Activated CD4-positive, alpha-beta T cell treated with anti-CD3 and anti-CD28 coated beads, Interleukin-2, amount 10 ng/mL, durations not matched to agents 24 days and 14 days (primary cell): ENCODE results near the gene BAG3. TPM values are rescaled to one million over a fixed set of nuclear protein-coding genes. Genes with fewer than 3 reads are reported as not detected.
"Not testable (repeated sequence)": the region's sequence is repeated elsewhere in the genome, so short reads cannot be mapped to it uniquely, and the experiment has no call there.

Experiments
- DNase-seq: peaks from one replicate; pipeline ENCODE4 v3.0.0; 2022
- H3K27ac Mint-ChIP-seq: one replicate; pipeline ENCODE4 v1.8.0; 2022; ENCODE audit warnings: mild to moderate bottlenecking, mixed read lengths
- H3K27me3 Mint-ChIP-seq: one replicate; pipeline ENCODE4 v1.8.0; 2022; ENCODE audit warnings: mixed read lengths
- H3K36me3 Mint-ChIP-seq: one replicate; pipeline ENCODE4 v1.8.0; 2022; ENCODE audit warnings: low read depth, mild to moderate bottlenecking, mixed read lengths
- H3K4me1 Mint-ChIP-seq: one replicate; pipeline ENCODE4 v1.8.0; 2021; ENCODE audit warnings: mixed read lengths
- H3K4me3 Mint-ChIP-seq: one replicate; pipeline ENCODE4 v1.8.0; 2022; ENCODE audit warnings: mild to moderate bottlenecking, moderate library complexity, mixed read lengths
- H3K9me3 Mint-ChIP-seq: one replicate; pipeline ENCODE4 v1.8.0; 2021; ENCODE audit warnings: mixed read lengths
- intact Hi-C: fragments of 100-400 bp; cut with micrococcal nuclease; formaldehyde crosslinking; loops from one replicate; pipeline ENCODE4 v1.15.1; 2023
- total RNA-seq: library from RNA; stranded (reverse); gene quantifications from 2 replicates; pipeline ENCODE4 v1.2.3, GENCODE V29; 2022

The BAG3 gene
- total RNA-seq, 1 donor from 2014 or later, result 29.1 TPM

- Mint-ChIP-seq H3K36me3 (no peaks in the 10 kb centered on the region), H3K9me3 (no peaks in the 10 kb centered on the region), H3K4me3 (peak overlapping the region; percentile 99), H3K27ac (peak overlapping the region; percentile 99), H3K27me3 (no peaks in the 10 kb centered on the region), H3K4me1 (peaks cover 32% of the 10 kb centered on the region)
- no peak for DNase-seq
- intact Hi-C loops, result loop anchor here (5.0 to 10.0 kb wide), 6 partner anchors 133 to 895 kb away; partner anchors contain the start of genes CACUL1, EIF3A and GRK5
These were observed 1.1 kb upstream of the BAG3 start for GRCh38 chr10:119650062-119650461.

- H3K27me3 Mint-ChIP-seq, result no peaks in the 10 kb centered on the region
- H3K4me3 Mint-ChIP-seq, result peak overlapping the region; percentile 87
- peaks cover 2% of the 10 kb centered on the region for H3K36me3 Mint-ChIP-seq
- H3K4me1 Mint-ChIP-seq, result peaks cover 48% of the 10 kb centered on the region
- intact Hi-C loops, result loop anchor here (1.0 to 10.0 kb wide), 10 partner anchors 53 to 897 kb away; partner anchors contain the start of genes CACUL1, EIF3A, GRK5 and RGS10
- H3K27ac Mint-ChIP-seq, result peak overlapping the region; percentile 89
- peak; percentile 77 for DNase-seq
- no peaks in the 10 kb centered on the region for H3K9me3 Mint-ChIP-seq
These were observed 557 bp downstream of the BAG3 start for GRCh38 chr10:119651514-119652360.

DNA sequence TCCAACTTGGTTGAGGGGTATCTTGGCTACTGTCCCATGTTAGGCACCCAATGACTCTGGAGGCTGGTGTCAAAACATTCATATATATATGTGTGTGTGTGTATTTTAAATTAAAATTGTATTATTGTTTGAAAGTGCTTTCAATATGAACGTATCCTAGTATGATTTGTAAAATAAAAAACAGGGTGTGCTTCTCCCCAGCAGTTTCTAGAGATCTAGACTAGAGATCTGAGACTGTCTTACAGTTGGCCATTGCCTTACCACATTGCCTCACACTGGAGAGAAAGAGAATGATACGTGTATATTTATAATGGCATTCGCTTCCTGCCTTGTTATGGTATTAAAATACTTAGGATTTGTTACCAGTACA is 1.2 kb downstream of the BAG3 start:
- no peaks in the 10 kb centered on the region for H3K27me3 Mint-ChIP-seq
- intact Hi-C loops, result loop anchor here (2.0 to 10.0 kb wide), 8 partner anchors 52 to 898 kb away; partner anchors contain the start of genes CACUL1, EIF3A, GRK5 and RGS10
- peaks cover 4% of the 10 kb centered on the region for H3K36me3 Mint-ChIP-seq
- peak overlapping the region; percentile 89 for H3K27ac Mint-ChIP-seq
- no peaks in the 10 kb centered on the region for H3K9me3 Mint-ChIP-seq
- H3K4me3 Mint-ChIP-seq, result peak overlapping the region; percentile 87
- DNase-seq, result peak; percentile 77
- peaks cover 52% of the 10 kb centered on the region for H3K4me1 Mint-ChIP-seq

DNA sequence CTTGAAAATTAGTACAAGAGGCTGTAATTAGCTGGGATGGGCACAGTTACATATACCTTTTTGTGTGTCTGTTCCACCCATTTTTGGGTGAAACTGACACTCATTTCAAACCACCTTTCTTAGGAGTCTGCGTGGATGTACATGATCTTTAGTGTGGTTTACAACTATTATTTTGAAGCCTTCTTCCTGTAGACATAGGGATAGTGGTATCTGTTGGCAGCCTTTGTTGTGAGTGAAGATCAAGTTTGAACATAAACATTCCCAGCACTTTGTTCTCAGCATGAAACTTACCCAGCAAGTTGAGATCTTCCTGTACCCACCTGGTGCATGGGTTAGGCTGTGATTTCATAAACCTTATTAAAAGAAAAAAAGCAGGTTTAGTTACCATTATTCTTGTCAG is 2.0 kb downstream of the BAG3 start:
- peak; percentile 68 for DNase-seq
- H3K27ac Mint-ChIP-seq, result peak overlapping the region; percentile 88
- H3K27me3 Mint-ChIP-seq, result no peaks in the 10 kb centered on the region
- intact Hi-C loops, result loop anchor here (2.0 to 10.0 kb wide), 8 partner anchors 52 to 898 kb away; partner anchors contain the start of genes CACUL1, EIF3A, GRK5 and RGS10
- H3K9me3 Mint-ChIP-seq, result no peaks in the 10 kb centered on the region
- H3K4me3 Mint-ChIP-seq, result peak overlapping the region; percentile 87
- peaks cover 53% of the 10 kb centered on the region for H3K4me1 Mint-ChIP-seq
- H3K36me3 Mint-ChIP-seq, result peaks cover 4% of the 10 kb centered on the region

- peaks cover 6% of the 10 kb centered on the region for H3K36me3 Mint-ChIP-seq
- intact Hi-C loops, result loop anchor here (2.0 to 10.0 kb wide), 9 partner anchors 33 to 899 kb away; partner anchors contain the start of genes CACUL1, EIF3A, GRK5 and RGS10
- peak overlapping the region; percentile 87 for H3K4me3 Mint-ChIP-seq
- no peaks in the 10 kb centered on the region for H3K27me3 Mint-ChIP-seq
- peak overlapping the region; percentile 88 for H3K27ac Mint-ChIP-seq
- H3K9me3 Mint-ChIP-seq, result no peaks in the 10 kb centered on the region
- DNase-seq, result no peak
- peaks cover 57% of the 10 kb centered on the region for H3K4me1 Mint-ChIP-seq
These were observed 2.7 kb downstream of the BAG3 start for GRCh38 chr10:119653916-119654315.

DNA sequence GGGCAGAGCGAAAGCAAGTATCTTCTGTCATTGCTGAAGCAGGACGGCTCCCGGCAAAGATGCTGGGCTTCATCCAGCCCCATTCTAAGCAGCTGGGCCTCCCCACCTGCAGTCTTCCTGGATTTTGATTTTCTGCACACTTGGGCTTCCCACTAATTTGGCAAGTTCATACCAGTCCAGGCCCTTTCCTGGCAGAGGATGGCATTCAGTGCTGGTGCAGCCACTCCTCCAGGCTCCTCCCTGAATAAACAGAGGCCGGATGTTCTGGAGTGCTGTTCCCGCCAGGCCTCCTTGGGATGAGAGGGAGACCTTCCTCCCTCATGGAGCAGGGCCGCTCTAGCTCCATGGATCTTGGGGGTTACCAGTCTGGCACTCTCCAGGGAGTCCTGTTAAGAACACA is 3.4 kb downstream of the BAG3 start:
- H3K9me3 Mint-ChIP-seq, result no peaks in the 10 kb centered on the region
- intact Hi-C loops, result loop anchor here (2.0 to 10.0 kb wide), 7 partner anchors 32 to 900 kb away; partner anchors contain the start of genes CACUL1, EIF3A and GRK5
- H3K27ac Mint-ChIP-seq, result peak overlapping the region; percentile 88
- H3K27me3 Mint-ChIP-seq, result no peaks in the 10 kb centered on the region
- H3K4me3 Mint-ChIP-seq, result peak overlapping the region; percentile 87
- peaks cover 6% of the 10 kb centered on the region for H3K36me3 Mint-ChIP-seq
- peaks cover 57% of the 10 kb centered on the region for H3K4me1 Mint-ChIP-seq
- DNase-seq, result no peak

DNA sequence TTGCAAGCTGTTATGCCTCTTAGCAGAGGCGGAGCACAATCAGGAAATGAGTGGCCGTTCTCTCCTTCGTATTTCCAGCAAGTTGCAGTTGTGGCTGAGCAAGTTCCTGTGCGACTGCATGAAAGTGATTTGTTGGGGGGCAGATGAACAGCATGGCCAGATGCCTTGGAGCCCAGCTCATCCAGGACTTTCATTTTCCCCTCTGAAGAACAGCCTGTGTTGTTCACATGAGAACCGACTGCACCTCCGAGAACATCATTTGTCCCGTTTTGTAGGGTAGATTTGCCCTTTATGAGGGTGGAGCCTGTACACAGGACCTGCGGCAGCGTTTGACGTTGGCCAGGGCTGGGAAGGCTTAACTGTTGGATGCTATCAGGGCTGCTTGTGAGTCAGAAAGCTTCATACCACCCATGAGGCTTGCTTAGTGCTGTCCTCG is 4.4 kb downstream of the BAG3 start:
- Mint-ChIP-seq H3K4me1 (peaks cover 53% of the 10 kb centered on the region), H3K9me3 (no peaks in the 10 kb centered on the region), H3K27ac (peak overlapping the region; percentile 88), H3K4me3 (peak overlapping the region; percentile 87), H3K27me3 (no peaks in the 10 kb centered on the region), H3K36me3 (peaks cover 7% of the 10 kb centered on the region)
- intact Hi-C loops, result loop anchor here (2.0 to 10.0 kb wide), 2 partner anchors 31 to 901 kb away; partner anchors contain the start of gene CACUL1
- DNase-seq, result peak; percentile 85

DNA sequence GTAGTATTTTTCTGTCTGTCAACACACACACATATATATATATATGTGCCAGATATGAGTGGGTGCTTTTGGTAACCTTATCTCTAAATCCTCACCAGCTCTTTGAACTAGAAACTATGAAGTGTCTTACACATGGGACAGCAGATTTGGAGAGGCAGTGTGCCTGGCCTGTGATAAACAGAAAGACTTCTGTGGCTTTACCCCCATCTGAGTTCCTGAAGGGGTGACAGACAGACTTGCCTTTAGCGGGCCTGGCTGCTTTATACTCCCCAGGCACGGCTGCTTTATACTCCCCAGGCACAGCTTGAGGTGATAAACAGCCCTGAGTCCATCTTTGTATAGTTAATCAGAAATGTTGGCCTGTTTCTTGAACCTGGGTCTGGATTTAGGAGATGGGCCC is 5.6 kb downstream of the BAG3 start:
- Mint-ChIP-seq H3K4me1 (peaks cover 51% of the 10 kb centered on the region), H3K27me3 (no peaks in the 10 kb centered on the region), H3K36me3 (peaks cover 7% of the 10 kb centered on the region), H3K27ac (peak overlapping the region; percentile 88), H3K4me3 (peak overlapping the region; percentile 34), H3K9me3 (no peaks in the 10 kb centered on the region)
- DNase-seq, result no peak
- intact Hi-C loops, result loop anchor here (10.0 kb wide), 1 partner anchor 902 kb away; the partner anchor contains the start of gene CACUL1

- peaks cover 55% of the 10 kb centered on the region for H3K4me1 Mint-ChIP-seq
- intact Hi-C loops, result loop anchor here (10.0 kb wide), 1 partner anchor 903 kb away; the partner anchor contains the start of gene CACUL1
- no peak for DNase-seq
- H3K27me3 Mint-ChIP-seq, result no peaks in the 10 kb centered on the region
- no peak overlapping the region for H3K4me3 Mint-ChIP-seq
- H3K9me3 Mint-ChIP-seq, result no peaks in the 10 kb centered on the region
- H3K27ac Mint-ChIP-seq, result no peak overlapping the region
- peaks cover 10% of the 10 kb centered on the region for H3K36me3 Mint-ChIP-seq
These were observed 6.5 kb downstream of the BAG3 start for GRCh38 chr10:119657725-119658124.

DNA sequence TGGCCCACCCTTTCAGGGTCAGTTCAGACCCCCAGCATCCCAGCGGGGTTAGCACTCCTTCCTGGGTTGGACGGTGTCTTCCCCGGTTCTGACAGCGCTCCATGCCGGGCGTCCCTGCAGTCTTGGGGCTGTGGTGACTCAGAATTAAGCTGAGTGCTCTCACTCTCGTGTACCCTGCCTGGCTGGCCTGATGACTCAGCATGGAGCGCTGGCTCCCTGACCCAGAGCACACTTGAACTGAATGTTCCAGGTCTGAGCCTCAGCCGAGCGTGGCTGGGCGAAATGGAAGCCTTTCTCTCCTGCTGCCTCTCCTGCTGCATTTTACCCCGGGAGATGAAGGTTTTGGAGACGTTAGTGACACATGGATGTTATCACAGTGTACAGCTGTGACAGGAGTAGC is 7.1 kb downstream of the BAG3 start:
- DNase-seq, result no peak
- Mint-ChIP-seq H3K9me3 (no peaks in the 10 kb centered on the region), H3K36me3 (peaks cover 10% of the 10 kb centered on the region), H3K27ac (peak overlapping the region; percentile 17), H3K4me3 (no peak overlapping the region), H3K27me3 (no peaks in the 10 kb centered on the region), H3K4me1 (peaks cover 54% of the 10 kb centered on the region)
- intact Hi-C loops, result loop anchor here (10.0 kb wide), 1 partner anchor 903 kb away; the partner anchor contains the start of gene CACUL1

DNA sequence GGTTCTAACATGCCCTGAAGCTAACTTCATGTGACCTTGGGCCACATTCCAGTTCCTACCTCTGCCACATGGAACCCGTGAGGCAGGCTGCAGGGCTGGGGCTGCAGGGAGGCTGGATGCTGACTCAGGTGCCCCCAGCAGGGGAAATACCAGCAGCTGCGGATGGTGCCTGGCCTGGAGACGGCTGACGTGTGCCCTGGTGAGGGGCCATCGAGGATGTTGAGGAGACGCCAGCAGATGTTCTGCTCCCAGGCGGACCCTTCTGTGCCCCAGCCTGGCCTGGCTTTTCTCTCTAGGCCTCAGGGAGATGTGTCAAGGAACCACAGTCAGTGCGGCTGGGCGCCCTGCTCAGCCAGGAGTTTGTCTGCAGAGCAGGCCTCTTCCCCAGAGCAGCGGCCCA is 8.8 kb downstream of the BAG3 start:
- Mint-ChIP-seq H3K36me3 (peaks cover 12% of the 10 kb centered on the region), H3K27ac (peak overlapping the region; percentile 60), H3K4me3 (no peak overlapping the region), H3K4me1 (peaks cover 49% of the 10 kb centered on the region), H3K9me3 (no peaks in the 10 kb centered on the region), H3K27me3 (no peaks in the 10 kb centered on the region)
- intact Hi-C loops, result loop anchor here (10.0 kb wide), 1 partner anchor 905 kb away; the partner anchor contains the start of gene CACUL1
- DNase-seq, result no peak

GRCh38 chr10:119662076-119662605 is 11.0 kb downstream of the BAG3 start:
- peaks cover 41% of the 10 kb centered on the region for H3K4me1 Mint-ChIP-seq
- H3K27me3 Mint-ChIP-seq, H3K9me3 Mint-ChIP-seq, DNase-seq, intact Hi-C loops, H3K4me3 Mint-ChIP-seq: not testable (repeated sequence)
- H3K27ac Mint-ChIP-seq, result peak overlapping the region; percentile 75
- H3K36me3 Mint-ChIP-seq, result peaks cover 16% of the 10 kb centered on the region

DNA sequence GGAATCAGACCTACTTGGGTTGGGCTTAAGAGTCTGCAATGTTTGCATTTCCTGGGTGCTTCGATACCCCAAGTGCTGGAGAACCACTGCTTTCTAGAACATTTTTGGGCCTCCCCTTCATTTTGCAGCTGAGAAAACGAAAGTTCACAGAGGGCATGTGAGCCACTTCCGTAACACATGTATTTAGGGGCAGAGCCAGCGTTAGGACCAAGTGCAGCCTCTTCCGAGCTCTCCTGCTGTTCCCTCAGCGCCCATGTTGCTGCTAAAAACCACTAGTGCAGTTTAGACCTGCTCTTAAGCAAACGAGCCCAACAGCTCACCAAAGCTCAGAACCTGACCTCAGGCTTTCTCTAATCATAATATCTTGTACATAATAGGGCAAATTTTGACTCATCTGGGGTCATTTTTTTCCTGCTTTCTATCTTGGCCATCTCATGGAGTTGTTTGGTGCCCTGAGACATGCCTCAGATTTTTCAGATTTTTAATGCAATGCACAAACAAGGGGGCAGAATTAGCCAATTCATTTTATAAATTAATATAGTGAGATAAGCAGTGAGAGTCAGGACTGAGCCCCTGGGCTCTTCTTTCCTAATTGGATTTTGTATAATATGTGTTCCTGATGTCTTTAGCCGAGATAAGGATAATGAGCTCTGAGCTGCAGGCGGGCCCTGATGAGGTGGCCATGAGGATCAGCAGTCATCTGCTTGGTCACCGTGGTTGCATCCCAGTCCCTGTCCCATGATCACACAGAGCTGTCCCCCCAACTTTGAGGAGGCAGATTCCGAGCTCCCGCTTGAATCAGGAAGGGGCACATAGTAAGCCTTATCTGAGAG is 12.9 kb downstream of the BAG3 start:
- H3K4me1 Mint-ChIP-seq, result peaks cover 37% of the 10 kb centered on the region
- peaks cover 17% of the 10 kb centered on the region for H3K36me3 Mint-ChIP-seq
- peak; percentile 79 for DNase-seq
- no peaks in the 10 kb centered on the region for H3K9me3 Mint-ChIP-seq
- H3K27ac Mint-ChIP-seq, result peak overlapping the region; percentile 86
- H3K4me3 Mint-ChIP-seq, result peak overlapping the region; percentile 76
- no peaks in the 10 kb centered on the region for H3K27me3 Mint-ChIP-seq
- intact Hi-C loops, result no loop called here
